Bone marrow (tissue), 2 donors: ENCODE measurements around the gene BARX1.
"Not testable (repeated sequence)": the region's sequence is repeated elsewhere in the genome, so short reads cannot be mapped to it uniquely, and the experiment has no call there.

ENCODE experiments used
- DNase-seq, 2 donors: peaks; one replicate each; lab custom pipeline; 2025; lab: John Stamatoyannopoulos, UW

The BARX1 gene

GRCh38 chr9:93955111-93955980, at the start of gene BARX1:
BARX1 (minus strand) TSS chr9:93955355; CDS start chr9:93955146, 209 bp downstream.
- no peak for DNase-seq

- DNase-seq: no peak
Observed at GRCh38 chr9:94002316-94003140, 47.4 kb upstream of the BARX1 start.

- DNase-seq: no peak
Observed at GRCh38 chr9:93996863-93997262, 41.7 kb upstream of the BARX1 start.

GRCh38 chr9:93996367-93996766, 41.2 kb upstream of the BARX1 start:
- no peak for DNase-seq

GRCh38 chr9:93994545-93994944, 39.4 kb upstream of the BARX1 start:
- no peak for DNase-seq

GRCh38 chr9:93994132-93994531, 39.0 kb upstream of the BARX1 start:
- no peak for DNase-seq

- no peak for DNase-seq
Observed at GRCh38 chr9:93992830-93993229, 37.7 kb upstream of the BARX1 start.

GRCh38 chr9:93990448-93990847, 35.3 kb upstream of the BARX1 start:
- no peak for DNase-seq

- DNase-seq: no peak
Observed at GRCh38 chr9:93988056-93988455, 32.9 kb upstream of the BARX1 start.

GRCh38 chr9:93984860-93985259, 29.7 kb upstream of the BARX1 start:
- DNase-seq: no peak

GRCh38 chr9:93983875-93984274, 28.7 kb upstream of the BARX1 start:
- DNase-seq: no peak

GRCh38 chr9:93979721-93980120, 24.6 kb upstream of the BARX1 start:
- DNase-seq: no peak

GRCh38 chr9:93978551-93978950, 23.4 kb upstream of the BARX1 start:
- DNase-seq: no peak

- DNase-seq: no peak
Observed at GRCh38 chr9:93976973-93977372, 21.8 kb upstream of the BARX1 start.

GRCh38 chr9:93976081-93976480, 20.9 kb upstream of the BARX1 start:
- DNase-seq: no peak

GRCh38 chr9:93975262-93975661, 20.1 kb upstream of the BARX1 start:
- no peak for DNase-seq

GRCh38 chr9:93974151-93974550, 19.0 kb upstream of the BARX1 start:
- DNase-seq: no peak

- not testable (repeated sequence) for DNase-seq
Observed at GRCh38 chr9:93972655-93973054, 17.5 kb upstream of the BARX1 start.

GRCh38 chr9:93969328-93969661, 14.1 kb upstream of the BARX1 start:
- no peak for DNase-seq

GRCh38 chr9:93968451-93969327, 13.5 kb upstream of the BARX1 start:
- no peak for DNase-seq

GRCh38 chr9:93967020-93967803, 12.1 kb upstream of the BARX1 start:
- DNase-seq: no peak
